Thoracic aorta (tissue), 2 donors: Measurements from ENCODE around the gene EEF1E1. TPM values are rescaled to one million over a fixed set of nuclear protein-coding genes. Genes with fewer than 3 reads are reported as not detected.
"Not testable (repeated sequence)": the region's sequence is repeated elsewhere in the genome, so short reads cannot be mapped to it uniquely, and the experiment has no call there.

Experiments
- ATAC-seq: fragments of 150-250 bp; one replicate; pipeline ENCODE4 v1.8.0; 2017; ENCODE audit warnings: low read depth; ENCODE audit not compliant: insufficient number of reproducible peaks, low FRiP score
- DNase-seq: peaks from one replicate; pipeline ENCODE4 v3.0.0-alpha.2; 2020; ENCODE audit warnings: low spot score
- H3K27ac ChIP-seq, 2 donors: fragments of 200-600 bp; sonication (generic); 1 replicate in 1 of 2; 2 replicates in 1 of 2; pipeline ENCODE4 v1.5.1; 2016; ENCODE audit warnings: mild to moderate bottlenecking in 2 of 2, moderate library complexity in 2 of 2
- H3K27me3 ChIP-seq: fragments of 200-600 bp; sonication (generic); replicated peaks from 2 replicates; pipeline ENCODE4 v1.6.0; 2016; ENCODE audit warnings: mild to moderate bottlenecking; ENCODE audit not compliant: insufficient read depth
- H3K36me3 ChIP-seq: fragments of 200-600 bp; sonication (generic); one replicate; pipeline ENCODE4 v1.5.1; 2016
- H3K4me1 ChIP-seq, 2 donors: fragments of 200-600 bp; sonication (generic); 1 replicate in 1 of 2; 2 replicates in 1 of 2; pipeline versions ENCODE4 v1.5.1 to v1.6.0; 2016; ENCODE audit warnings: low read depth in 2 of 2, mild to moderate bottlenecking in 1 of 2; ENCODE audit not compliant: control insufficient read depth in 1 of 2
- H3K4me3 ChIP-seq: fragments of 200-600 bp; sonication (generic); 2 replicates; pipeline ENCODE4 v1.5.1; 2016; ENCODE audit warnings: mild to moderate bottlenecking
- H3K9me3 ChIP-seq: fragments of 200-600 bp; sonication (generic); 2 replicates; pipeline ENCODE4 v1.5.1; 2016
- CTCF ChIP-seq: fragments of 200-600 bp; sonication (generic); IDR thresholded peaks from one replicate; pipeline ENCODE4 v1.5.1; 2019; ENCODE audit warnings: antibody characterized with exemption
- total RNA-seq, 2 donors: library from RNA; depleted of rRNA; stranded (reverse); fragments of >200 nt; gene quantifications; one replicate each; pipeline versions ENCODE4 v1.1.0 to v1.2.3, GENCODE V29; 2016

Gene EEF1E1
- total RNA-seq, 2 donors from 2014 or later, result 26.8 to 52.8 TPM

- Histone ChIP-seq H3K4me3 (no peak overlapping the region), H3K9me3 (no peaks in the 10 kb centered on the region), H3K27ac (no peak overlapping the region), H3K36me3 (peaks cover 8% of the 10 kb centered on the region), H3K27me3 (no peaks in the 10 kb centered on the region), H3K4me1 (no peaks in the 10 kb centered on the region)
- ATAC-seq (no peak), DNase-seq (no peak)
- TF ChIP-seq CTCF, result no peak
Measured at GRCh38 chr6:8041913-8042583, 60.3 kb downstream of the EEF1E1 start.

- not testable (repeated sequence) for ATAC-seq, H3K4me1 ChIP-seq, DNase-seq, H3K9me3 ChIP-seq, H3K36me3 ChIP-seq, H3K27me3 ChIP-seq, H3K27ac ChIP-seq, H3K4me3 ChIP-seq
Measured at GRCh38 chr6:8034107-8034506, 68.2 kb downstream of the EEF1E1 start.

GRCh38 chr6:8030920-8031319 lies 71.4 kb downstream of the EEF1E1 start:
- H3K4me1 ChIP-seq, result peaks cover 0 to 18% of the 10 kb centered on the region in 2 donors
- no peak overlapping the region for H3K4me3 ChIP-seq
- ATAC-seq (no peak), DNase-seq (no peak)
- TF ChIP-seq CTCF, result no peak
- H3K27ac ChIP-seq, result no peak overlapping the region
- no peaks in the 10 kb centered on the region for H3K9me3 ChIP-seq
- peaks cover 4% of the 10 kb centered on the region for H3K36me3 ChIP-seq
- no peaks in the 10 kb centered on the region for H3K27me3 ChIP-seq

Other genes with a start within 250 kb of the EEF1E1 start
- 100 to 1,000 TPM; 151 to 172 TPM for gene TXNDC5, start 191.8 kb downstream of the EEF1E1 start, total RNA-seq
- 10 to 100 TPM in 1 of 2 donors, 1 to 10 TPM in 1; 9.1 to 12.6 TPM for gene BLOC1S5, start 38.2 kb downstream of the EEF1E1 start, total RNA-seq